Measurements from ENCODE around the gene MEX3D.
"Not testable (repeated sequence)": the region's sequence is repeated elsewhere in the genome, so short reads cannot be mapped to it uniquely, and the experiment has no call there.

DNA sequence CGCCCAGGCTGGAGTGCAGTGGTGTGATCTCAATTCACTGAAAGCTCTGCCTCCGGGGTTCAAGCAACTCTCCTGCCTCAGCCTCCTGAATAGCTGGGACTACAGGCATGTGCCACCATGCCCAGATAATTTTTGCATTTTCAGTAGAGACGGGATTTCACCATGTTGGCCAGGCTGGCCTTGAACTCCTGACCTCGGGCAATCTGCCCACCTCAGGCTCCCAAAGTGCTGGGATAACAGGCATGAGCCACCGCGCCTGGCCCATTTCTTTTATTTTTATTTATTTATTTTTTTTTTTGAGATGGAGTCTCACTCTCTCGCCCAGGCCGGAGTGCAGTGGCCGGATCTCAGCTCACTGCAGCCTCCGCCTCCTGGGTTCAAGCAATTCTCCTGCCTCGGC, 28.4 kb downstream of the MEX3D start:
- not testable (repeated sequence) for TF ChIP-seq SP1 (IDR thresholded peaks at IDR 0.05); HDGF (IDR thresholded peaks at IDR 0.05; ENCODE audit: borderline replicate concordance); FOXK2 (IDR thresholded peaks at IDR 0.05)

Data from HEK293T (cell line).